HG03571 (cell line): Measurements from ENCODE around the gene SLC7A11.
A peak's percentile ranks its signal among the peaks of the same experiment; 100 is the strongest.
"Not testable (repeated sequence)": the region's sequence is repeated elsewhere in the genome, so short reads cannot be mapped to it uniquely, and the experiment has no call there.

Experiments used
- ATAC-seq: cut with Tn5 transposase; IDR thresholded peaks from one replicate; pipeline ENCODE4 v1.9.1; 2021; ENCODE audit not compliant: unreplicated experiment

Gene SLC7A11

GRCh38 chr4:138243369-138243768 lies 1.2 kb upstream of the SLC7A11 start:
- ATAC-seq: no peak

GRCh38 chr4:138242834-138243156 lies 646 bp upstream of the SLC7A11 start:
- no peak for ATAC-seq

GRCh38 chr4:138241281-138242075 lies 671 bp downstream of the SLC7A11 start:
- ATAC-seq: peak; percentile 4

- ATAC-seq: no peak
Observed at GRCh38 chr4:138239491-138239890, 2.7 kb downstream of the SLC7A11 start.

- no peak for ATAC-seq
Observed at GRCh38 chr4:138238521-138239292, 3.4 kb downstream of the SLC7A11 start.

- not testable (repeated sequence) for ATAC-seq
Observed at GRCh38 chr4:138237132-138237531, 5.0 kb downstream of the SLC7A11 start.

- no peak for ATAC-seq
Observed at GRCh38 chr4:138236037-138236436, 6.1 kb downstream of the SLC7A11 start.

GRCh38 chr4:138235419-138235952 lies 6.7 kb downstream of the SLC7A11 start:
- no peak for ATAC-seq

GRCh38 chr4:138234248-138234647 lies 7.9 kb downstream of the SLC7A11 start:
- no peak for ATAC-seq

GRCh38 chr4:138233313-138234034 lies 8.7 kb downstream of the SLC7A11 start:
- ATAC-seq: no peak

GRCh38 chr4:138232364-138232763 lies 9.8 kb downstream of the SLC7A11 start:
- ATAC-seq: no peak

GRCh38 chr4:138230048-138230447 lies 12.1 kb downstream of the SLC7A11 start:
- no peak for ATAC-seq

- ATAC-seq: no peak
Observed at GRCh38 chr4:138229160-138229559, 13.0 kb downstream of the SLC7A11 start.

- ATAC-seq: no peak
Observed at GRCh38 chr4:138226351-138226750, 15.8 kb downstream of the SLC7A11 start.

- no peak for ATAC-seq
Observed at GRCh38 chr4:138225477-138225876, 16.7 kb downstream of the SLC7A11 start.

GRCh38 chr4:138224614-138225013 lies 17.5 kb downstream of the SLC7A11 start:
- no peak for ATAC-seq

- ATAC-seq: no peak
Observed at GRCh38 chr4:138223231-138223910, 18.8 kb downstream of the SLC7A11 start.

GRCh38 chr4:138222046-138222445 lies 20.1 kb downstream of the SLC7A11 start:
- ATAC-seq: no peak

GRCh38 chr4:138218976-138219375 lies 23.2 kb downstream of the SLC7A11 start:
- no peak for ATAC-seq

GRCh38 chr4:138217567-138217966 lies 24.6 kb downstream of the SLC7A11 start:
- no peak for ATAC-seq
